ENCODE data around the gene LIN37. TPM values are rescaled to one million over a fixed set of nuclear protein-coding genes. Genes with fewer than 3 reads are reported as not detected.

Gene LIN37
- total and polyA plus RNA-seq, 9 of the 15 experiments (the other 6 are each of a cell fraction or from before 2014, with no cell fraction given), result 1.2 to 12.5 (median 8.6) TPM

DNA sequence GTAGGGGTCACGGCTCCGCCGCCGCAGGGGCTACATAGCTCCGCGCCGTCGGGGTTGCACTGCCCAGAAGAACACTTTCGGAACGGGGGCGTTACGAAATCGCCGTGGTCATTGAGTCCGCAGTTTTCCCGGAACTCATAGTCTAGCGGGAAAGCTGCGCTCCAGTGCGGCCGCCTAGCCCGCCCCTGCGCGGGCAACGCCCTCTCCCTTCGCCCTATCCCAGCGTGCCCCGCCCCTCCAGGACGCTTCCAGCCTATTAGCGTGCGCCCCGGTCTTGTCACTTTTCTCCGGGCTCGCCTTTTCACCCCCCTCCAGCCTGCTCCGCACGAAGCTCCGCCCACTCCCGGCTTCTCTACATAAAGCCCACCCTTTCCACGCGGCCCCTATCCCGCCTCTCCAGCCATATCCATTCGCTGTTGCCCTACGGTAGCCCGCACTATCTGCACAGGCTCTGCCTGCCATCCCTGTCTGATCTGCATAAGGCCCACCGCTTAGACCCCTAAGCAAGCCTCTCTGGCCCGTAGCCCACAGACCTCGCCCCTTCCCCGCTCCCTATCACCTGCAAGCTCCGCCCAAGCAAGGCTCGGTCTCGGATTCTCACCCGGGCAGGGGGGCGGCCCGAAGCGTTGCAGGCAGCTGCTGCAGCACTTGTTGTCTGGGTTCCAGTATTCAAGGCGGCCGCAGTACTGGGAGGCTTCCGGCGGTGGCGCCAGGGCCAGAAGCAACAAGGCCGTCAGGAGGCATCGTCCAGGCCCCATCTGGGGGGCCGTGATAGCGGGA, 7.8 kb upstream of the LIN37 start (continued):
- TF ChIP-seq ZNF766 (CRISPR knock-in tag; conservative IDR thresholded peaks at IDR 0.05), result no peak
- no peak for TF ChIP-seq PPARD (CRISPR knock-in tag; IDR thresholded peaks at IDR 0.05)
- TF ChIP-seq, protein P1, sequence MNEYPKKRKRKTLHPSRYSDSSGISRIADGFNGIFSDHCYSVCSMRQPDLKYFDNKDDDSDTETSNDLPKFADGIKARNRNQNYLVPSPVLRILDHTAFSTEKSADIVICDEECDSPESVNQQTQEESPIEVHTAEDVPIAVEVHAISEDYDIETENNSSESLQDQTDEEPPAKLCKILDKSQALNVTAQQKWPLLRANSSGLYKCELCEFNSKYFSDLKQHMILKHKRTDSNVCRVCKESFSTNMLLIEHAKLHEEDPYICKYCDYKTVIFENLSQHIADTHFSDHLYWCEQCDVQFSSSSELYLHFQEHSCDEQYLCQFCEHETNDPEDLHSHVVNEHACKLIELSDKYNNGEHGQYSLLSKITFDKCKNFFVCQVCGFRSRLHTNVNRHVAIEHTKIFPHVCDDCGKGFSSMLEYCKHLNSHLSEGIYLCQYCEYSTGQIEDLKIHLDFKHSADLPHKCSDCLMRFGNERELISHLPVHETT (CRISPR knock-in tag; conservative IDR thresholded peaks at IDR 0.05 in 1 of 2, IDR thresholded peaks at IDR 0.05 in 1 of 2), result no peak
- no peak for TF ChIP-seq ZKSCAN1 (IDR thresholded peaks at IDR 0.05; ENCODE audit: low read depth, low read length)
- TF ChIP-seq TAF7 (tag; IDR thresholded peaks at IDR 0.05), result peak; percentile 34; the same call in 1 of the 2 replicates
- TF ChIP-seq CBFA2T3 (IDR thresholded peaks at IDR 0.05), result peak; percentile 71; the same call in 1 of the 2 replicates
- no peak for TF ChIP-seq MTF1 (CRISPR knock-in tag; IDR thresholded peaks at IDR 0.05; ENCODE audit: borderline replicate concordance)
- TF ChIP-seq ZNF780A (CRISPR knock-in tag; IDR thresholded peaks at IDR 0.05), result no peak
- TF ChIP-seq, protein P2, sequence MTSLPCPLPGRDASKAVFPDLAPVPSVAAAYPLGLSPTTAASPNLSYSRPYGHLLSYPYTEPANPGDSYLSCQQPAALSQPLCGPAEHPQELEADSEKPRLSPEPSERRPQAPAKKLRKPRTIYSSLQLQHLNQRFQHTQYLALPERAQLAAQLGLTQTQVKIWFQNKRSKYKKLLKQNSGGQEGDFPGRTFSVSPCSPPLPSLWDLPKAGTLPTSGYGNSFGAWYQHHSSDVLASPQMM (CRISPR knock-in tag; IDR thresholded peaks at IDR 0.05), result no peak
- TF ChIP-seq SRSF1 (IDR thresholded peaks at IDR 0.05; ENCODE audit: low read depth, low read length), result no peak
- TF ChIP-seq KLF1 (tag; IDR thresholded peaks at IDR 0.05), result peak; percentile 75
- no peak for TF ChIP-seq NFRKB (IDR thresholded peaks at IDR 0.05; ENCODE audit: low read depth)
- TF ChIP-seq, protein P3, sequence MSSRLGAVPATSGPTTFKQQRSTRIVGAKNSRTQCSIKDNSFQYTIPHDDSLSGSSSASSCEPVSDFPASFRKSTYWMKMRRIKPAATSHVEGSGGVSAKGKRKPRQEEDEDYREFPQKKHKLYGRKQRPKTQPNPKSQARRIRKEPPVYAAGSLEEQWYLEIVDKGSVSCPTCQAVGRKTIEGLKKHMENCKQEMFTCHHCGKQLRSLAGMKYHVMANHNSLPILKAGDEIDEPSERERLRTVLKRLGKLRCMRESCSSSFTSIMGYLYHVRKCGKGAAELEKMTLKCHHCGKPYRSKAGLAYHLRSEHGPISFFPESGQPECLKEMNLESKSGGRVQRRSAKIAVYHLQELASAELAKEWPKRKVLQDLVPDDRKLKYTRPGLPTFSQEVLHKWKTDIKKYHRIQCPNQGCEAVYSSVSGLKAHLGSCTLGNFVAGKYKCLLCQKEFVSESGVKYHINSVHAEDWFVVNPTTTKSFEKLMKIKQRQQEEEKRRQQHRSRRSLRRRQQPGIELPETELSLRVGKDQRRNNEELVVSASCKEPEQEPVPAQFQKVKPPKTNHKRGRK (tag; IDR thresholded peaks at IDR 0.05), result no peak
- TF ChIP-seq, protein P4, sequence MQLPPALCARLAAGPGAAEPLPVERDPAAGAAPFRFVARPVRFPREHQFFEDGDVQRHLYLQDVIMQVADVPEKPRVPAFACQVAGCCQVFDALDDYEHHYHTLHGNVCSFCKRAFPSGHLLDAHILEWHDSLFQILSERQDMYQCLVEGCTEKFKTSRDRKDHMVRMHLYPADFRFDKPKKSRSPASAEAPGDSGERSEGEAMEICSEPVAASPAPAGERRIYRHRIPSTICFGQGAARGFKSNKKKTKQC (CRISPR knock-in tag; IDR thresholded peaks at IDR 0.05), result 0 out of 2 replicates have a peak, but pooled peaks have one; percentile 48
- no peak for TF ChIP-seq KAT2B (IDR thresholded peaks at IDR 0.05; ENCODE audit: low read depth, low read length)
- TF ChIP-seq, protein P5, sequence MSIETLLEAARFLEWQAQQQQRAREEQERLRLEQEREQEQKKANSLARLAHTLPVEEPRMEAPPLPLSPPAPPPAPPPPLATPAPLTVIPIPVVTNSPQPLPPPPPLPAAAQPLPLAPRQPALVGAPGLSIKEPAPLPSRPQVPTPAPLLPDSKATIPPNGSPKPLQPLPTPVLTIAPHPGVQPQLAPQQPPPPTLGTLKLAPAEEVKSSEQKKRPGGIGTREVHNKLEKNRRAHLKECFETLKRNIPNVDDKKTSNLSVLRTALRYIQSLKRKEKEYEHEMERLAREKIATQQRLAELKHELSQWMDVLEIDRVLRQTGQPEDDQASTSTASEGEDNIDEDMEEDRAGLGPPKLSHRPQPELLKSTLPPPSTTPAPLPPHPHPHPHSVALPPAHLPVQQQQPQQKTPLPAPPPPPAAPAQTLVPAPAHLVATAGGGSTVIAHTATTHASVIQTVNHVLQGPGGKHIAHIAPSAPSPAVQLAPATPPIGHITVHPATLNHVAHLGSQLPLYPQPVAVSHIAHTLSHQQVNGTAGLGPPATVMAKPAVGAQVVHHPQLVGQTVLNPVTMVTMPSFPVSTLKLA (conservative IDR thresholded peaks at IDR 0.05), result peak; percentile 84 to 92
- TF ChIP-seq KDM5B (IDR thresholded peaks at IDR 0.05; ENCODE audit: insufficient replicate concordance, low read depth, low read length), result peak; percentile 89
- TF ChIP-seq BRD4 (IDR thresholded peaks at IDR 0.05), result no peak
- TF ChIP-seq PML (IDR thresholded peaks at IDR 0.05; ENCODE audit: low read length), result peak; percentile 15; the same call in 1 of the 2 replicates
- TF ChIP-seq FOXK2 (conservative IDR thresholded peaks at IDR 0.05 in 1 of 2, IDR thresholded peaks at IDR 0.05 in 1 of 2; ENCODE audit: low read depth in 2 of 2), result peak; percentile 73 to 83
- peak; percentile 63 for TF ChIP-seq ATF7 (IDR thresholded peaks at IDR 0.05)
- TF ChIP-seq POLR2AphosphoS2 (IDR thresholded peaks at IDR 0.05; ENCODE audit: low read length), result no peak

Measured in K562 (cell line).